Stimulated activated CD8-positive, alpha-beta memory T cell treated with anti-CD3 and anti-CD28 coated beads, Interleukin-12 subunit alpha, Interleukin-12 subunit beta, amount 100 ng/mL, for 1 hour (primary cell): ENCODE data around the gene DKK3.
"Not testable (repeated sequence)": the region's sequence is repeated elsewhere in the genome, so short reads cannot be mapped to it uniquely, and the experiment has no call there.

ENCODE experiments used
- DNase-seq: peaks from one replicate; pipeline ENCODE4 v3.0.0-alpha.2; 2020; ENCODE audit warnings: low read depth

The DKK3 gene

DNA sequence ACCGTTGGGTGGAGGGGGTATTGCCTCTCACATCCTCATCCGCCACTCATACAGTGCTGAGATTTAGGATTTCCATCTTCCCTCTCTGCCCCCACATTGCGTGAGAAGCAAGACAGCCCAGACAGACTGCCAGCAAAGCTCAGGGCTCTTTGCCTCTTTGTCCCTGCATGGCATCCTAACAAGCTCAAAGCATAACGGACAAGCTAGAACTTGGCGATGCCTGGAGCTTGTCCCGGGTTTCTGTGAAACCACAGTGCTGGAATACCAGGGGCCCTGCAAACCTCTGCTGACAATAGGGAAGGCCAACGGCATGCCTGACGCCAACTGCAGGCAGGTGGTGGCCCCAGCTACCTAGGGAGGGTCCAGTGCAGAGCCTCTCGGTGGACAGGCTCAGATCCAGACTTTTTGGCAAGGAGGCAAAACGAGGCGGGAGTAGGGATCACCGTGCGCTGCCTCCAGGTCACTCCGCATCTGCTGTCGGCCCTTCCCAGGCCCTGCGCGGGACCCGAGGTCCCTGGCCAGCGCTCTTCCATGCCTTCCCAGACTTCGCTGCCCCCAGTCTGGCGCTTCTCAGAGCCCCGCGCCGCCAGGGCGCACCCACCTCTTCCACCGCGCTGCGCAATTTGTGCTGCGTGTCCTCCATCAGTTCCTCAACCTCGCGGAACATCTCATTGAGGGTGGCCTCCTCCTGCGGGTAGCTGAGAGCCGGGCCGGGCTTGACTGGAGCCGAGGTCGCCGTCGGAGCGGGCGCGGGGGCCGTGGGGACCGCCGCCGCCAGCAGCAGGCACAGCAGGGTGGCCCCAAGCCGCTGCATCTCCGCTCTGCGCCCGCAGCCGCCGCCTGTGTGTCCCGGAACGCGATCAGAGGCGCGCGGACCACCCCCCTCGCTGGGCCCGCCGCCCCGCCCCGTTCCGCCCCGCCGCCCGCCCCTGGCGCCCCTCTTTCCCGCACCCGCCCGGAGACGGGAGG, at the start of gene DKK3:
TSS of gene DKK3 (minus strand) at position 858 of the 969 bp plus-strand sequence. CDS start at position 814, 44 bp downstream.
- no peak for DNase-seq

DNA sequence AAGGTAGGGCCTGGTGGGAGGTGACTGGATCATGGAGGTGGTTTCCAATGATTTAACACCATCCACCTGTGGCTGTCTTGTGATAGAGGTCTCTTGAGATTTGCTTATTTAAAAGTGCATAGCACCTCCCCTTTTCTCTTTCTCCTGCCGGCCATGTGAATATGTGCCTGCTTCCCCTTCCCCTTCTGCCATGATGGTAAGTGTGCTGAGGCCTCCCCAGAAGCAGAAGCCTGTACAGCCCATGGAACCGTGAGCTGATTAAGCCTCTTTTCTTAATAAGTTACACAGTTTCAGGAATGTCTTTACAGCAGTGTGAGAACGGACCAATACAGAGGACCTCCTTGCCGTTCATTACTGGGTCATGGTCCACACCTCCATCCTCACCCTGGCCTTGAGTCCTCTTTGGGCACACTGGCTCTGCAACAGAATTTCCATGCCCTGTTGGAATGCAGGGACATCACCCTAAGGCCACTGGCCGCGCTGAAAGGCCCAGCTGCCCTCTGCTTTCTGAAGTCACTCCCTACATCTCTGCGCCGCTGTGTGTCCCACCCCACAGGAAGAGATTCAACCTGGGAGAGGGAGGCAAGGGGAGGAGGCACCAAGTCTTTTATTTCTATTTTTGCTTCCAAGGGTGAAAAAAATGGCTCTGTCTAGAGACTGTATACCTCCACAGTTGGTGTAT, 49.0 kb upstream of the DKK3 start:
- DNase-seq: no peak

DNA sequence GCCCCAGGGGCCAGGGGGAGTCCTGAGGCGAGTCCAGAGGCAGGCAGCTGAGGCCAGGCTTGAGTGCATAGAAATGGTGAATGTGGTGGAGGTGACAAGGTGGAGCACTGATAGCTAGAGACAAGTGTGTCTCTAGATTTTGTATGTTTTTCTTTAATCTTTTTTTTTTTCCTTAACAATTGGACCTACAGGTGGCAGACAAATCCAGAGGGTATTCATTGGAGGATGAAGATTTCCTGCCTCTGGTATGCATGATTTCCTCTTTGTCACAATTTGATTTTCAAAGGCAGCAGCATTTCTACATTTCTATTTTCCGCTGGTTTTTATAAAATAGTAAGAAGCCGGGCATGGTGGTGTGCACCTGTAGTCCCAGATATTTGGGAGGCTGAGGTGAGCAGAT, 47.7 kb upstream of the DKK3 start:
- no peak for DNase-seq

DNA sequence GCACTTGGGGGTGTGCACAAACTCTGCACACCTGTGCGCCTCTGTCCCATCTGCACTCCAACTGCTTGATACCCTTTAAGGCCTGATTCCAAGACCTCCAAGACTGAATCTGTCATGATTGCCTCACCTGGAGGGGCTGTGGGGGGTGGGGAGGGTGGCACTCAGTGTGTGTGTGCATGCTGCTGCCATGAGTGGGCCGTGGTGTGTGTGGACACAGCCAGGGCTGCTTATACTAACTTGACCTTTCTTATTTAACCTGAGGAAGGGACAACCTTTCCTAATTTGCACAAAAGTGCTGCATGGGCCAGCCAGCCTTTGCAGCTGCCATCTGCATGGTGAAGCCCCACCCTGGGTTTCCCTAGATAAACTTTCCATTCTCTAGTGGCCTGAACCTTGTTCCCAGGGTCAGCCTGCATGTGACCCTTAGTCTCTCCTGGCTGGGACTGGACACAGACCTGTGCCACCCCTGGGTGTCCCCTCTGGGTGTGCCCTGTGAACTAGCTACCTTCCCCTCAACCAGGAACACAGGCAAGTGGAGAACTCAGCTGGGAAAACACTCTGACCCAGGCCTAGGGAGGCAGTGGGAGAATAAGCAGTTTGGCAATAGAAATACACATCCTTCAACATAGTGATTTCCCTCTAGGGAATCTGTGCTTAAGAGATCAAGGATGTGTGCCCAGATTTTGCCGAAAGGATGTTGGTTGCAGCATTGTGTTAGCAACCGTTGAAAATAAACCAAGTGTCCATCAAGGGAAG, 45.4 kb upstream of the DKK3 start:
- DNase-seq: no peak

DNA sequence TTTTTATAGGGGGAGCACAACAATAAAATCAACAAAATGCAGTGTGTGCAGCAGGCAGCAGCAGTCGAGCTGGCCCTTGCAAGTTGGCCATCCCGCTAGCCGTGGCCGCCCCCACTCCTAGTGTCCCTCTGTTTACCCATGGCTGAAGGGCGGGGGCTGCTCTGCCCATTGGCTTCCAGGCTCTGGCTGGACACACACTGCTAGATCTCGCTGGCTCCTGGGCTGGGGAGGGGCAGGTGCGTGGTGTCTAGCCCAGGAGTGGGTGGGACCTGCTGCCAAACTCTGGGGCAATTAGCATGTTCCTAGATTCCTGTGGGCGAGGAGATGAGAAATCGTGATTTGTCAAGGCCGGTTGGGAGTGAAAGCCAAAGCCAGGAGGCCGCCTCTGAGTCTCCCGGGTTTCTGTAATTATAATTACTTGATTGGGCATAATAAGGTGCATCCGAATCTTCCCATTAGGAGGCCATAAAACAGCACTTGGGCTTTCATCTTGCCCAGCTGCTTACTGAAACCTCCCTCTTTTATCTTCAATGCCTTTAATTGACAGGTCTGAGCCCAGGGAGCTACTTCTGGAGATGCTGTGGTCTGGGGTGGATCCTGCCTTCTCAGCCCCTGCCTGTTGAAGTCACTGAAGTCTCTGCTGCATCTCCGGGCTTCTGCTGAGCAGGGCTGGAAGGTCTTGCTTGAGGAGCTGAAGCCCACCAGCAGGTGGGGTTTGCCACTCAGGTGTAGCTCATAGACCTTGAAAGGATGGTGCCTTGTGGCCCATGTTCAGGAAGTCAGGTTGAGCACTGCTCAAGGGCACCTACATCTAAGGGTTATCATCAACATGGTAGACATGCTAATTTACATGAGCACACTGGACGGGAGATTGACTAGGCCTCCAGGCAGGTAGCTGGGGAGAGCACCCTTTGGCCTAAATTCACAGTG, 44.5 kb upstream of the DKK3 start:
- DNase-seq: no peak

DNA sequence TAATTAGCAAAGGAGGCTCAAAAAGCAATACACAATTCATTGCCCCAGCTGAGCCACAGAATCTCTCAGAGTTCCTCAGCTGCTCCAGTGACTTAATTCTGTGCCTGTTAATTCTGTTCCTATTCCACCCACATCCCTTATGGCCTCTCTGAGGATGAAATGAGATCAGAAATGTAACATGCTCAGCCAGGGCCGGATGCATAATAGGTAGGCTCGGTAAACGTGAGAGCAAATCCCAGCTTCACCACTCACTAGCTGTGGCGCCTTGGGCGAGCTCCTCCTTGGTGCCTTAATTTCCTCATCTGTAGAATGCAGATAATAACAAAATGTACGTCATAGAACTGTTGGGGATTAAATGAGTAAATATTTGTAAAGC, 42.8 kb upstream of the DKK3 start:
- DNase-seq: no peak

DNA sequence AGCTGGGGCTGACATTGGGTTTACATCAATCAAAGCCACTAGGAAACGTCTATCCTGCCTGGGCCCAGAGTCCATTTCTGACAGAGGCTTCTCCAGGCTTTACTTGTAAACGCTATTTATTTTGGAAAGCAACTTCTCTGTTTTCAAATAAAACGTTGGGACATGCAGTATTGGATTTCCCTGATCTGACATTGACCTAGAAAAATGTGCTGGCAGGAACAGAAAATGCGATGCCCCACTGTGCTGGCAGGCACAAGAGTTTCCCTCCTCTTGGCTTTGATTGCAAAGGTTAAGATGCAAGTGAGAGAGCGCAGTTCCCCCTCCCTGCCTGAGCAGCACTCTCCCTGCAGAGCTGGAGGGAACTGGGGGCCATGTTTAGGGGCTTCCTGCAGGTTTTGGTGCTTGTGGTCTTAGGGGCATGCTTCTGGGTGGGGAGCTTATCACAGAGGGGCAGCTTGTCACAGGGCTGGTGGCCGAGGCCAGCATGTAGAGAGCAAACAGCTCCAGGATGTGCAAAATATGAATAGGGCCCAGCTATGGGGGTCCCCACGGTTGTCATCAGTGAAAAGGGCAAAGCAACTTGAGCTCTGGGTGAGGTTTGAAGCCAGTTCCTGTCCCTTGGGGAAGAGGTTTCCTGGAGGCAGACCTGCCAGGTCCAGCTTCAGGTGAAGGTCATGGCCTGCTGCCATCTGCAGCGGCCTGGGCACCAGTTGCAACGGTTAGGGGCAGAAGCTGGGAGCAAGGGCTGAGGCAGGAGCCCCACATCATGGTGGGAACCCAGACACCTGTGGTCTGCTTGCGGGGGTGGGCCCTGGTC, 42.3 kb upstream of the DKK3 start:
- DNase-seq: no peak

DNA sequence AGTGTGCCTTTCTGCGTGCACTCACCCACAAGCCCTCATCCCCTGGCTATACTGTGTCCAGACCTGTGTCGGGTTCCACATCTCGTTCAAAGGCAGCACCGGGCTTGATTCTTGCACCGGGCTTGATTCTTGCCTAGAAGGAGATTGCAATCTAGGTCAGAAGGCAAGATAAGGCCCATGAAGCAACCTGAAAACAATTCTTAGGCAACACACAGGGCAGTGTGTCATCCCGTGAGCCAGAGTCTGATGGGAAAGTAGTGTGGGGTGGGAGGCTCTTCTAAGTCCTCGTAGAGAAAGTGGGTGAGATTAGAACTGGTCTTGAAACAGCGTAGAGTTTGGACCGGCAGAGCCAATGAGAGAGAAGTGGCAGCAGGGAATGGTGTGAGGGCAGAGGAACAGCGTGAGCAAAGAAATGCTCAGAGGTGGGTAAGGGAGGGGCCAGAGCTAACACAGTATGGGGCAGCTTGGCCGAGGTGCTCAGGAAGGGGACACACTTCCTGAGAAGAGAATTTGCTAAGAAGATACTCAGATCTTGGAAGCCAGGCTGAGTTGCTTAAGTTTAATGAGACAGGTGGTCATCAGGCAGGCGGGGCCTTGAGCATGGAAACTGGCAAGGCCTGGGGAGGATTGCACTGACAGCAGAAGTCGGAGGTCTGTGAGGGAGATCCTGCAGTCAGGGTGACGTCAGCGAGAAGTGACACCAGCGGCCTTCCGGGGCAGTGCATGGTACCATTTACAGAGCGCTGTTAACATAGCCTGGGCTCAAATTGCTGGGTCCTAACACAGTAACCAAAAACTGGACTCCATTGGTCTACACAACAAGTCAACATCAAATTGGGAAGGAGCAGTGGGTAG, 40.7 kb upstream of the DKK3 start:
- DNase-seq: no peak

DNA sequence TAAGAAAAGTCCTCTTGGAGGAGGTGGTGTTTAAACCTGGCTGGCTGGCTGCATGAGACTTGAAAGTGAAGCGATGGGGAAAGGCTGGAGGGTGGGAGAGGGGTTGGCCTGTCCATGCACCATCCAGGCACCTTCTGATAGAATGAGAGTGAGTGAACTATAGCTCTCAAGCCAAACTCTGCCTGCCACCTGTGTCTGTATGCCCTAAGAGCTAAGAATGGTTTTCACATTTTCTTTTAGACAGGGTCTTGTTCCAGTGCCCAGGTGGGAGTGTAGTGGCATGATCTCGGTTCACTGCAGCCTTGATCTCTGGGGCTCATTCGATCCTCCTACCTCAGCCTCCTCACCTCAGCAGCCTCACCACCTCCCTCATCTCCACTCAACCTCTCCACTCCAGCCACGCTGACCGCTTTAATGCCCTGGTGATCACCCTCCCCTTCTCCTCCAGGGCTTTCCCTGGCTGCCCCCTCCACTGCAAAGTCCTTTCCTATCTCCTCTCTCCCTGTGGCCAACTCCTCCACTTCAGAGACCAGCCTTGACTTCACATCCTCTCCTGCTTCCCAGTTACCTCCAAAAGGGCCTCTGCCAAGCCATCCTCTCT, 38.3 kb upstream of the DKK3 start:
- DNase-seq: no peak

DNA sequence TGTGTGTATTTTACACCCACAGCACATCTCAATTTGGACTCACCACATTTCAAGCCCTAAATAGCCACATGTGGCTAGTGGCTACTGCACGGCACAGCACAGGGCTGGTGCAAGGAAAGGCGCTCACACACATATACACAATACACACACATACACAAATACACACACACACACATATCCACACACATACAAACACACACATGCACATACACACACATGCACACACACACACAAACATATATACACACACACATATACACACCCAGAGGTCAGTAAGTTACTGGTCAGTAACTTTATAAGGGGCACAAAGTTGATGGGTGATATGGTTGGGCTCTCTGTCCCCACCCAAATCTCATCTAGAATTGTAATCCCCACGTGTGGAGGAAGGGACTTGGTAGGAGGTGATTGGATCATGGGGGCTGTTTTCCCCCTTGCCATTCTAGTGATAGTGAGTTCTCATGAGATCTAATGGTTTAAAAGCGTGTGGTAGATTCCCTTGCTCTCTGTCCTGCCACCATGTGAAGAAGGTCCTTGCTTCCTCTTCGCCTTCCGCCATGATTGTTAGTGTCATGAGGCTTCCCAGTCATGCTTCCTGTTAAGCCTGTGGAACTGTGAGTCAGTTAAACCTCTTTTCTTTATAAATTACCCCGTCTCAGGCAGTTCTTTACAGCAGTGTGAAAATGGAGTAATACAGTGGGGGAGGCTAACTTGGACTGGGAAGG, 37.6 kb upstream of the DKK3 start:
- DNase-seq: no peak

DNA sequence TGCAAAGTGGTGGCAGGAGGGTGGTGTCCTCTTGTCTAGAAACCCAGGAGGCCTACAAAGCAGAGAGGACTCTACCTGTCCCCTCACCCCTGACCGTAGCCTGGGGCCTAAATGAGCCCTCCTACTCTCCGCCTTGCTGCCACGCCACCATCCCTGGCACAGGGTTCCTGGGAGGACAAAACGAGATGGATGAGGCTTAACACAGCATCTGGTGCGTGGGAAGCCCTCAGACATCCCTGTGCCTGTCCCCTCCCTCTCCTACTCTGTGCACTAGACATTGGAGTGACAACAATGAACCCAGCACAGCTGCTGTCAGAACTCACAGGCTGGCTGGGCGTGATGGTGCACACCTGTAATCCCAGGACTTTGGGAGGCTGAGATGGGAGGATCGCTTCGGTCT, 36.4 kb upstream of the DKK3 start:
- no peak for DNase-seq

DNA sequence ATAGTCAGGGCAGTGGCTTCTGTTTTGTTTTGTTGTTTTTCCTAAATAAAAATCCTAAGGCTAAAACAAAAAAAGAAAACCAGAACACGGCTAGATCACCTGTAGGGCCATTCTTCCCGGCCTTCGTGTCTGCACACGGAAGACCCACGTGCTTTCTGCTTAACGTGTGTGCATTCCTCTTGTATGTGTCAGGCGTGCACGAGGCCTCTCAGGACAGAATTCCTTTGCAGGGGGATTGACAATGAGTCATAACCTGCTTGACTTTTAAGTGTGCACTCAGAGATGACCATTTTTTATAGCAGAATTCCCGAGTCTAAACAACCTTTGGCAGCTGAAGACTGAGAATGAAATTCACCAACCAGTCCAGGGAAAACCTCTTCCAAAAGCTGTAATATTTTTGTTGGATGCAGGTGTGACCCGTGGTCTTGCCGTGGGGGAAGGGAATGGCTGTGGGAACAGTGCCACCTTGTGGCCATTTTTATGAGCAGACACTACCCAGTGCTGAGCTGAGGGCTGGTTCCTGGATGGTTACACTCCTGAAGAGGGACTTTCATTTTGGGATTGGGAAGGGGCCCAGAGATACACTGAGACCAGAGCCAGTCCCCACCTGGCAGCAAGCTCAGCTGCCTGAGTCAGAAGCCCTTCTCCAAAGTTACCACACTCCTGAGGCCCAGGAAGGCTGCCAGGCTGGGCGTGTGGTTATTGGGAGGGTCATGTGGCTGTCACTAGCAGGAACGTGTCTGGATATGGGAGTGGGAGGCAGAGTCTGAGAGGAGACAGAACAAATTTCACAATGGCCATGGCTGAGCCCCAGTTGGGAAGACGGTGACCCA, 35.7 kb upstream of the DKK3 start:
- peak; percentile 33 for DNase-seq

DNA sequence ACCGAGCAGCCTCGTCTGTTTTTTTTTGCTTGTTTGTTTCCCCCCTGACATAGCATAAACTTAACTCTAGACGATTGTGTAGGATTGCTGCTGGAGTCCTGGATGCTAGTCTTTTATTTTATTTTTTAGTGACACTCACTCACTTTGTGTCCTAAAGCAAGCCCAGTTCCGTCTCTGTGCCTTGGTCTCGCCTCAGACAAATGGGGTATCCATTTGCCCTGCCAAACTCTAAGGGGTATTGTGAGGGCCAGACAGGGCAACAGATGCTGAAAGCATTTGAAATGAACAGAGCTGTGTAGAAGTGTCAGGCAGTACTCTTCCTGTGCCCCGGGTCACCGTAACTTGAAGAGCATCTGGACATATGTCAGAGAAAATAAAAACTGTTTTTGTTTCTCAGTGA, 34.8 kb upstream of the DKK3 start:
- no peak for DNase-seq

DNA sequence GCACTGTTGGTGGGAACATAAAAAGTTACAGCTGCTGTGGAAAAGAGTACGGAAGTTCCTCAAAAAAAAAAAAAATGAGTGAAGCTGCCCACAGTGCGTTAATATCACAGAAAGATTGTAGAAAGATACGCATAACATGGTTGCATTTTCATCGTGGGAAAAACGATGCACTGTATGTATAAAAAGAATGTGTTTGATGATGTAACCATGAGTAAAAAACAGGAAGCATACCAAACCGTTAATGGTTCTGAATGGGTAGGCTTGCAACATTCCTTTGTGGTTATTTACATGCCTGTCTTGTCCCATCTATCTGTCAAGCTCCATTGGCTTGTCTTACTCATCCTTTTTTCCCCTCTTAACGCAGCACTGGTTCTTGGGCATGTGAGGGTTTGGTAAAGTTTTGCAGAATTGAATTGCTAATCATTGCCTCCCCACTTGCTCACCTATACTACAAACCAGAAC, 33.8 kb upstream of the DKK3 start:
- no peak for DNase-seq

DNA sequence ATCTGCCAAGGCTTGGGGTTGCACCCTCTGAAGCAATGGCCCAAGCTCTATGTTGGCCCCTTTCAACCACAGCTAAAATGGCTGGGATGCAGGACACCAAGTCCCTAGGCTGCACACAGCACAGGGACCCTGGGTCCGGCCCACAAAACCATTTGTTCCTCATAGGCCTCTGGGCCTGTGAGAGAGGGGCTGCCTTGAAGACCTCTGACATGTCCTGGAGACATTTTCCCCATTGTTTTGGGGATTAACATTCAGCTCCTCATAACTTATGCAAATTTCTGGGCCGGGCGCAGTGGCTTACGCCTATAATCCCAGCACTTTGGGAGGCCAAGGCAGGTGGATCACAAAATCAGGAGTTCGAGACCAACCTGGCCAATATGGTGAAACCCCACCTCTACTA, 32.3 kb upstream of the DKK3 start:
- not testable (repeated sequence) for DNase-seq

DNA sequence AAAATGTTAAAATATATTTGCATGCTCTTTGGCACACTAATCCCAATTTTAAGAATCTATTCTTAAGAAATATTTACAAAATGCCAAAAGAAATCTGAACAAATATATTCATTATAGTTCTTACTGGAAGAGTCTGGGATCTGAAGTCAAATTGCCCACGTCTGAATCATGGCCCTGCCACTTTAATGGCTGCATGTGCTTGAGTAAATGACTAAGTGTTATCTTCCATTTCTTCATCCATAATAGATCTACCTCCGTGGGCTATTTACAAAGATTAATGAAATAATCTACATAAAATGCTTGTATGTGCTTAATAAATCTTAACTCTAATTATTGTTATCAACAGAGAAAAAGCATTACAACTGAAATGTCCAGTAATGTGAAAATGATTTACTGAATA, 24.5 kb upstream of the DKK3 start:
- no peak for DNase-seq

DNA sequence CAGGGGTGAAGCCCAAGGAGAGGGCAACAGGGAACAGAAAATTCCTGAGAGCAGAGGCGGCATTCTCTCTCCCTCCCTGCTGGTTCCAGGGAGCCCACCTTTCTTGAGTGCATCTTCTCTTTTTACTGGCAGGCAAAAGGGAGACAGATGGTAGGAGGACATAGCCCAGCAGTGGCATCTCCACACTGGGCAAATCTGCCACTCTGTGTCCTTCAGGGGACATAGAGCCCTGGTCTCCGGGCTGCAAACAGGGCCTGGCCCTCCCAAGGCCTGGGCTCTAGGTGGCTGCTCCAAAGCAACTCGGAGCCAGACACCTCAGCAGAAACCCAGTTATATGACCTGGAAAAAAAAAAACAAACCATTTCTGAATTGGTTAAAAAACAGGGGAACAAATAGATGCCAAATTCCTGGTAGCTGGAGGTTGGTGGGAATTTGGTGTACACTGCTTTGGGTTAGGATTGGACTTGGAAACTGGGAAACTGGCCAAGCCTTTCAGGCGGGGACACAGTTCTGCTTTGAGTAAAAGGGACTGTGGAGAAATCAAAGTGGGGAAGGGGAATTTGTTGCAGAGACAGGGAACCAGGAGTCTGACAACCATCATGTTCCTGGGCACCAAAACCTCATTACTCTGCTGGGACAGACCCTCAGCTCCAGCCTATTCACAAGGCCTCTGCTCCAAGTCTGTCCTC, 23.6 kb upstream of the DKK3 start:
- no peak for DNase-seq
